ENCODE results near the gene SPON1. TPM values are rescaled to one million over a fixed set of nuclear protein-coding genes. Genes with fewer than 3 reads are reported as not detected.

The SPON1 gene
- total and polyA plus RNA-seq, 2 experiments from 2014 or later, result 2.9 to 6.4 TPM

DNA sequence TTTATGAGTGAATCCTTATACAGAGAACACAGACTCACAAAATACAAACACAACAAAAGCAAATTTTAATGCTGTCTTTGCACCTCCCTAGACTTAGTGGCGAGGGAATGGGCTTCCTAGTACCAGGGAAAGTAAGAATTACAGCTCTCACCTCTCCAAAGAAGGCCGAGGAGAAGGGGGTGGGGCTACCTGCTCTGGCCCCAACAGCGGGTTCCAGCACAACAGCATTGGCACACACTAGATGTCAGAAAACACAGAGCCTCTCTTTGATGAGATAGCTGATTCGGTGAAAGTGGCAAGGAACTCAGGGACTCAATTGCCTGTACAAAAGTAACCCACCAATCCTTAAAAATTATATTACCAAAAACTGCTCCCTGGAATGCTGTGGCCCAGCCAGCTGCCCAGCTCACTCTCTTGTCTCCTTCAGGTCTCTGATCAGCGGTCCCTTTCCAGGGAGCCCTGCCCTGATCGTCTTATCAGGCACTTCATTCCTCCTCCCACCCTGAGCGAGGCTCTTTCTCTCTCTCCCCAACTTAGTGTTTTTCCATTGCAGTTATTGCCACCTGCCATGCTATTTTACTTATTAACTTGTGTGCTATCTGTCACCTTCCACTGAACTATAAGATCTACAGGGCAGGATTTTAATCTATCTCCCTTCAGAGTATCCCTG lies 30.7 kb downstream of the SPON1 start:
- TF ChIP-seq, protein P1, sequence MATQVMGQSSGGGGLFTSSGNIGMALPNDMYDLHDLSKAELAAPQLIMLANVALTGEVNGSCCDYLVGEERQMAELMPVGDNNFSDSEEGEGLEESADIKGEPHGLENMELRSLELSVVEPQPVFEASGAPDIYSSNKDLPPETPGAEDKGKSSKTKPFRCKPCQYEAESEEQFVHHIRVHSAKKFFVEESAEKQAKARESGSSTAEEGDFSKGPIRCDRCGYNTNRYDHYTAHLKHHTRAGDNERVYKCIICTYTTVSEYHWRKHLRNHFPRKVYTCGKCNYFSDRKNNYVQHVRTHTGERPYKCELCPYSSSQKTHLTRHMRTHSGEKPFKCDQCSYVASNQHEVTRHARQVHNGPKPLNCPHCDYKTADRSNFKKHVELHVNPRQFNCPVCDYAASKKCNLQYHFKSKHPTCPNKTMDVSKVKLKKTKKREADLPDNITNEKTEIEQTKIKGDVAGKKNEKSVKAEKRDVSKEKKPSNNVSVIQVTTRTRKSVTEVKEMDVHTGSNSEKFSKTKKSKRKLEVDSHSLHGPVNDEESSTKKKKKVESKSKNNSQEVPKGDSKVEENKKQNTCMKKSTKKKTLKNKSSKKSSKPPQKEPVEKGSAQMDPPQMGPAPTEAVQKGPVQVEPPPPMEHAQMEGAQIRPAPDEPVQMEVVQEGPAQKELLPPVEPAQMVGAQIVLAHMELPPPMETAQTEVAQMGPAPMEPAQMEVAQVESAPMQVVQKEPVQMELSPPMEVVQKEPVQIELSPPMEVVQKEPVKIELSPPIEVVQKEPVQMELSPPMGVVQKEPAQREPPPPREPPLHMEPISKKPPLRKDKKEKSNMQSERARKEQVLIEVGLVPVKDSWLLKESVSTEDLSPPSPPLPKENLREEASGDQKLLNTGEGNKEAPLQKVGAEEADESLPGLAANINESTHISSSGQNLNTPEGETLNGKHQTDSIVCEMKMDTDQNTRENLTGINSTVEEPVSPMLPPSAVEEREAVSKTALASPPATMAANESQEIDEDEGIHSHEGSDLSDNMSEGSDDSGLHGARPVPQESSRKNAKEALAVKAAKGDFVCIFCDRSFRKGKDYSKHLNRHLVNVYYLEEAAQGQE (IDR thresholded peaks at IDR 0.05; ENCODE audit: unreplicated experiment), result no peak
- no peak for TF ChIP-seq ETS1 (IDR thresholded peaks at IDR 0.05)
- no peak for TF ChIP-seq ZNF114 (CRISPR knock-in tag; IDR thresholded peaks at IDR 0.05)
- no peak for TF ChIP-seq EZH2 (IDR thresholded peaks at IDR 0.05; ENCODE audit: low read depth, unreplicated experiment)
- no peak for TF ChIP-seq ZNF331 (CRISPR knock-in tag; IDR thresholded peaks at IDR 0.05; ENCODE audit: low read depth)
- TF ChIP-seq, protein P2, sequence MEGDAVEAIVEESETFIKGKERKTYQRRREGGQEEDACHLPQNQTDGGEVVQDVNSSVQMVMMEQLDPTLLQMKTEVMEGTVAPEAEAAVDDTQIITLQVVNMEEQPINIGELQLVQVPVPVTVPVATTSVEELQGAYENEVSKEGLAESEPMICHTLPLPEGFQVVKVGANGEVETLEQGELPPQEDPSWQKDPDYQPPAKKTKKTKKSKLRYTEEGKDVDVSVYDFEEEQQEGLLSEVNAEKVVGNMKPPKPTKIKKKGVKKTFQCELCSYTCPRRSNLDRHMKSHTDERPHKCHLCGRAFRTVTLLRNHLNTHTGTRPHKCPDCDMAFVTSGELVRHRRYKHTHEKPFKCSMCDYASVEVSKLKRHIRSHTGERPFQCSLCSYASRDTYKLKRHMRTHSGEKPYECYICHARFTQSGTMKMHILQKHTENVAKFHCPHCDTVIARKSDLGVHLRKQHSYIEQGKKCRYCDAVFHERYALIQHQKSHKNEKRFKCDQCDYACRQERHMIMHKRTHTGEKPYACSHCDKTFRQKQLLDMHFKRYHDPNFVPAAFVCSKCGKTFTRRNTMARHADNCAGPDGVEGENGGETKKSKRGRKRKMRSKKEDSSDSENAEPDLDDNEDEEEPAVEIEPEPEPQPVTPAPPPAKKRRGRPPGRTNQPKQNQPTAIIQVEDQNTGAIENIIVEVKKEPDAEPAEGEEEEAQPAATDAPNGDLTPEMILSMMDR (conservative IDR thresholded peaks at IDR 0.05; ENCODE audit: low read depth in 2 of 2), result no peak
- no peak for TF ChIP-seq JUNB (IDR thresholded peaks at IDR 0.05; ENCODE audit: unreplicated experiment)
- no peak for TF ChIP-seq STAT1 (IDR thresholded peaks at IDR 0.05; ENCODE audit: unreplicated experiment)
- no peak for TF ChIP-seq CREB1 (CRISPR knock-in tag; IDR thresholded peaks at IDR 0.05; ENCODE audit: low read depth)
- TF ChIP-seq EZH2phosphoT487 (IDR thresholded peaks at IDR 0.05; ENCODE audit: unreplicated experiment), result no peak
- no peak for TF ChIP-seq POLR2AphosphoS5 (IDR thresholded peaks at IDR 0.05; ENCODE audit: low read depth)
- TF ChIP-seq ZNF462 (CRISPR knock-in tag; IDR thresholded peaks at IDR 0.05), result no peak
- TF ChIP-seq NANOG (IDR thresholded peaks at IDR 0.05; ENCODE audit: borderline replicate concordance), result no peak
- no peak for DNase-seq (ENCODE audit: low spot score)
- Histone ChIP-seq H3K4me3 (no peak overlapping the region), H2AFZ (peak overlapping the region; percentile 58; the same call in 1 of the 2 replicates), H3K27me3 (ENCODE audit: insufficient read depth) (no peaks in the 10 kb centered on the region), H4K20me1 (replicated peaks; ENCODE audit: insufficient read depth) (no peaks in the 10 kb centered on the region), H3K79me2 (replicated peaks; ENCODE audit: insufficient read depth) (no peaks in the 10 kb centered on the region), H3K9me2 (ENCODE audit: insufficient read depth) (no peaks in the 10 kb centered on the region), H3K4me1 (ENCODE audit: insufficient read depth) (no peaks in the 10 kb centered on the region), H3K36me3 (ENCODE audit: insufficient read depth) (no peaks in the 10 kb centered on the region), H3K27ac (ENCODE audit: low read depth) (no peak overlapping the region), H3K4me2 (no peak overlapping the region), H3F3A (replicated peaks; ENCODE audit: low read depth) (no peaks in the 10 kb centered on the region)
- H3K4me1 Mint-ChIP-seq, result no peaks in the 10 kb centered on the region
- H3K9me3 Mint-ChIP-seq, result no peaks in the 10 kb centered on the region
- peak; percentile 58 for ATAC-seq
- H3K27ac Mint-ChIP-seq, result no peak overlapping the region
- peaks cover 2% of the 10 kb centered on the region for H3K27me3 Mint-ChIP-seq (ENCODE audit: insufficient read depth, low read depth, poor library complexity)
- H3K4me3 Mint-ChIP-seq, result no peak overlapping the region
- no peaks in the 10 kb centered on the region for H3K36me3 Mint-ChIP-seq (ENCODE audit: low read depth)
